HG03520 (cell line): ENCODE data around the gene NNAT.

Experiments used
- ATAC-seq: cut with Tn5 transposase; IDR thresholded peaks from one replicate; pipeline ENCODE4 v1.9.1; 2021; ENCODE audit warnings: mild to moderate bottlenecking, moderate library complexity; ENCODE audit not compliant: unreplicated experiment

The NNAT gene

DNA sequence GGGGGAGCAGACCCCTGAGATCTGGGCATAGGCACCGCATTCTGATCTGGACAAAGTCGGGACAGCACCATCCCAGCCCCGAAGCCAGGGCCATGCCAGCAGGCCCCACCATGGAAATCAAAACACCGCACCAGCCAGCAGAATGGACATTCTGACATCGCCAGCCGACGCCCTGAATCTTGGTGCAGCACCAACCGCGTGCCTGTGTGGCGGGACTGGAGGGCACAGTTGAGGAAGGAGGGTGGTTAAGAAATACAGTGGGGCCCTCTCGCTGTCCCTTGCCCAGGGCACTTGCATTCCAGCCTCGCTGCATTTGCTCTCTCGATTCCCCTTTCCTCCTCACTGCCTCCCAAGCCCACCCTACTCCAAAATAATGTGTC, 2.0 kb downstream of the NNAT start:
- ATAC-seq, result no peak

DNA sequence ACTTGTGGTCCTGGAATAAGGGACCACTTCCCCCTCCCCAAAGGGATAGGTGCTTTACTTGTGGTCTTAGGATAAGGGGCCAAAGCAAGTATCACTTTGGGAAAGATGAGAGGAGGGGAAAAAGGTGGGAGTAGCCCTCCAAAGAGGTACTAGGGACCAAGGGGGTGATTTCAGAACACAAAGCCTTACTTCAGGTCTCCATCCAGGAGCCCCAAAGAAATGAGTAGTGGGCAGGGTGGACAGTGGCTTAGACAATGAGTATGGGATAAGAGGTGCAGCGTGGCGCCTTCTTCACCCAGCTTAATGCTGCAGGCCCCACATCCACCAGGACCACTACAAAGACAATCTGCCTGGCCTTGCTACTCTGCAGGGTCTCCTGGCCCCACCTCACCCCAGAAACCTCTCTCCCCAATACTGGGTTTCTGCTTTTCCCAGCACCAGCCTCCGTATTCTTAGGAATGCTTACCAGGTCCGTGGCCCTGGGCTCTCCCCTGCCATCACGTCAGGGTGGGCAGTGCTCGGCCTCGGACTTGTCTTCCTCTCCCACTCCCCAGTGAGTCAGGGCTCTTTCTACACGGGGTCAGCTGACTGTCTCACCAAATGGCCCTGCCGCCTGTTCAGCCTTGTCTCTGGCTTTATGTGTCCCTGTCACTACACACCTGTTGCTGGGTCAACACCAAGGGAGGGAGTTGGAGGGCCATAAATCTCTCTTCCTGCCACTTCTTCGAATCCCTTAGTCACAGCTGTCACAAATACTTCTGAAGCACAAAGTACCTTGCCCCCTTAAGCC, 3.1 kb downstream of the NNAT start:
- ATAC-seq, result no peak

DNA sequence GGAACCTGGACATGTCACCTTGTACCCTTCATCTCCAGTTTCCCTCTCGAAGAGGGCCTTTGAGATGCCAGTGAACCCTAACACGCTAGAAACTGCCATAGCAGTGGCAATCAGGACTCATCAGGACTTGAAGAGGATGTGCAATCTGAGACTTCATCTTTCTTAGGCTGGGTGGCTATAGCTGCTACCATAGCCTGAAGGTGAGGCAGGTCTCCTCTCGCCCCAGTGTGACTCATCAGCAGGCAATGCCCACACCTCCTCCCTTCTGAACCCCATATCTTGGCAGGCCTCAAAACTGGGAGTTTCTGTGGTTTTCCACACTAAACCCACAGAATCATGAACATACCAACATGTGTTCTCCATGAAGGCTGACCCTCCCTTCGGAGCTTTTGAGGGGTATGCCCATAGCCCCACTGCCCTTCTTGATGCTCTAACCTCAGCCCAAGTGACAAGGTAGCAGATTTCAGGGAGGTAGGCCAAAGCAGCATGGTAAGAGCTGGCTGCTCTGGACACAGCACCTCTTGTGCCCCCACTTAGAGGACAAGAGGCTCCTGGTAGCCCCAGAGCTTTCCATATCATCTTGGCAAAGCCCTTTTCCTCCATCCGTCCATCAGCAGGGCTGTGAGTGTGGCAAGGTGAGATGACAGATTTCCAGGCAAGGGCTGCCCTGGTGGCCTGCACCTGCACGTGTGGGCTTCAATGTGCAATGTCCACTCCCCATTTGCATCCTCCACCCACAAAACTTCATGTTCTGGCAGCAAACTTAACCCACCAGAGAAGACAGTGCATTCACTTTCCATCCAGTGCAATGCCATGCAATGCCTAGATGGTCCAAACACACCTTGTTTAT, 4.0 kb downstream of the NNAT start:
- no peak for ATAC-seq

DNA sequence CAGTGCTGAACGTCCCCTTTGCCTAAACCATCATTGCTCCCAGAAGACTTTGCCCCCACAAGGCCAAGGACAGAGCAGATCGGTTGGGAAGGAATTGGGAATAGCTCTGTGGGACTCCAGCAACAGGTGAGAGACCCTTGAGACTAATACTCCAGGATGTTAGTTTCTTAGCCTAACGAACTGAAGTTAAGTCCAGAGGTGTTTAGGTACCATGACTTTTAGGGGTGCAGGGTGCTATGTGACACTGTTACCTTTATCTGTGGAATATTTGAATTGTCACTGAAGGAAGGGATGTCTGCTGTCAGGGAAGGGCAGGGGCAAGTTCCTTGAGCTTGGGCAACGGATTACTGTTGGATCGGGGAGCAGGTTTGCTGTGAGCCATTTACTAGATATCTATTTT, 4.8 kb downstream of the NNAT start:
- no peak for ATAC-seq

DNA sequence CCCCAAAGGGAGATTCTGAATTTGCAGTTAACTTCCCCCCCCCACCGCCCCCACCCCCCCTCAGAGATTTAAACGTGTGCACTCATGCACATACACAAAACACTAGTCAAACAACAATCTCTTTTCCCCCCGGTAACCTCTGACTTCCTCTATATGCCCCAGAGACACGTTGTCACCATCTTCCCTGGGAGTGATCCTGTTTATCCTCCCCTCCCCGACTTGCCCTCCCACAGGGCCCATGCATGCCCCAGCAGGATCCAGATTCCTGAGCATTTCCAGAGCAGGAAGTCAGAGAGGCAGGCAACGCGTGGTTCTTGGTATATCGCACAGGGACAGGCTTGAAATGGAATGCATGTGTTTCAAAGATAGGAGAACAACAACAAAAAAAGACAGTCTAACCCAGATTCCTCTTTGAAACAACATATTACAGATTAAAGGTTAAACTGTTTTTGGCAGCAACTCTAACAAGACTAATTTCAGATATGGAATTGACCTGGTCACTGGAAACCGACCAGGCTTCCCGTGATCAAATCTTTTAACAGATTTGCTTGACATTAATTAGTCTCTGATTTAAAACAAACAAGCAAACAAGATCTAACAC, 5.3 kb downstream of the NNAT start:
- ATAC-seq, result no peak

DNA sequence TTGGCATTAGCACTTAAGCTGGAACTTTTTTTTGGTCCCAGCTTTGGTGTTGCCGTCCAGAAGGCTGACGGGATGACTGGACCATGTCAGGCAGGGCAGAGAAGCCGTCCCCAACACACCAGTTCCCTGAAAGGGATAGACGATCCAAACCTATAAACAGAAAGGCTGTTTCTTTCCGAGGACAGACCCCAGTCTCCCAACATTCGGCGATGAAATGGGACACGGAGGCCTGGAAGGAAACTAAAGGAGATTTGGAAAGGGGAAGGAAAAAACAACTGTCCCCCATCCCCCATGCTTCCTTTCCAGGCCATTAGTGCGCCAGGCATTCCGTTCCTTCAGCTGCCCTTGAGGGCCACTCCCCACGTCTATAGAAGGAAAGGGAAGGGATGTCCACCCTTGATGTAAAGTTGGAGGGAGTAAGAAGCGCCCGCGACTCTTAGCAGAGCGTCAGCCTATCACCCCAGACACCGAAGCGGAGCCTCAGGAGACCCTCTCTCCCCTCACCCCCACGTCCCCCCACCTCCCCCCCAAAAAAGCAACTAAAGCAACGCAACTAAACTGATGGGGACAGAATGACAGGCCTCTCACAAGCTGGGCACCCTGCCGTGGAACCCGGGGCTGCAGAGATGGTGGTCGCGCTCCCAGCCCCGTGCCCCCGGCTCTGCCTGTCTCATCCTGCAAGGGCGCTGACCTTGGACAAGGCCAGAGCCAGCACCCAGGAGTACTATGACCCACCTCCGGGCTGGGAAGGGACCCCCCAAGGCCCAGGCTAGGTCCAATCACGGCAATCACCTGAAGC, 6.0 kb downstream of the NNAT start:
- ATAC-seq, result no peak

DNA sequence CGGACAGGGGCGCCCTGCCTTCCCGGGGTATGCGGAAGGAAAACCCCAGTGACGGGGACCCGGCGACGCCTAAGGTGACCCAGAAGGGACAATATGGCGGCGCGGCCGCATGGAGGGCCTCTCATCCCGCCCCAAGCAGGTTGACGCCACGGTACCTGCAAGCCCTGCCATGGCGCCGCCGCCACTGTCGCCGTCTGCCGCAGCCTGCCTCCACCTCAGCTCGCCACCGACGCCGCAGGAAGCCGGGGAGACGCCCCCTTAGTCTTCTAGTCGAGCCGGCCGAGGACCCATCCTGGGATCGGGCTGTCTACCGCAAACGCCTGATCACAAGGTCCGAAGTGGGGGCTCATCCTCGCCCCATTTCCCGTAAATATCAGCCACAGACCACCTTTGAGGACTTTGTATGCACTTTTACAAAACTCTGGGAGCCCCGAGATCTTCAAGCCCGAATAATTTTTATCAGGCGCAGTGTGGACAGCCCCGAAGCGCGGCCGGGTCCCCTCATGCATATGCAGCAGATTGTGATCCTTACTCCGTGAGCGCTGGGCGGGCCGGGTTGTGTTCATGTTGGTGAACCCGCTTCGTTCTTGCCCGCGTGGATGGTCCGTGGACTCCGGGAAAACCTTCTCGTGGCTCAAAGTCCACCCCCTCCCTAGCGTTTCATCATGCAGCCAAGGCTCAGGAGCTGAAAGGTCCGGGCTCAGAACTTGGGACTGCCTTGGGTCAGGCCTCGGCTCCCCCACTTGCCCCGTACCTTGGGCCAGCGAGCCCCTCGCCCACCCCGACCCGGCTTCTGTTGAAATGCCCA, 6.8 kb downstream of the NNAT start, which contains the start of gene BLCAP:
Gene BLCAP, minus strand, starts transcription at position 239 of the 808 bp plus-strand sequence. CDS start 8,702 bp downstream, outside the sequence.
- ATAC-seq, result peak; percentile 49

DNA sequence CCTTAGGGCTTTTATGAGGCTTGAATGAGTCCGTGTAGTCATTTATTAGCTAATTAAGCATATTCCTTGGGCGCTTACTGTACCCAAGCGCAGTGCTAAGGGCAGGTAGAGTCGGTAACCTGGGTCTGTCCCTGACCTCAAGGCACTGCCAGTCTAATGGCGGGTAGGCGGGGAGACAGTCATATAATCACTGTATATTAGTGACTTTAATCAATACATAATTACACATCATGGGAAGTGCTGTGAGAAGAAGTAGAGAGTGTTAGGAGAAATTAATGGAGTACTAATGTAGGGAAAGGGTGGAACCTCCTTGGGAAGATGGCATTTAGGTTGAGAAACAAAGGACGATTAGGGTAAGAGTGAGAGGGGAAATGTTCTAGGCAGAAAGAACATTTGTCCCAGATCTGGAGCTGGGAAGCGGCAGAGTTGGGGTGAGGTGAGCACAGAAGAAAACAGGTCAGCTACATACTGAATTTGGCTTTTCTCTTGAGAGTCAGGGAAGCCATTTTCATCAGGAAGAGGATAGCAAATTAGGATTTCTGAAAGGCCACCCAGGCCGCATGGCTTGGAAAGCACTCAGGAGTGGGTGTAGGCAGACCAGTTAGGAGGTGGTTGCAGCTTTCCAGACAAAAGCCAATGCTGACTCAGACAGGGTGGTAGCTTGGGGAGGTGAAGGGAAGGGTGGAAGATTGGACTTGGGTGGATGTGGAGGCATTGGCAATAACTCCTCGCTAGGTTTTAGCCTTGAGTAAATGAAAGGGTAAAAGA, 7.6 kb downstream of the NNAT start:
- no peak for ATAC-seq

DNA sequence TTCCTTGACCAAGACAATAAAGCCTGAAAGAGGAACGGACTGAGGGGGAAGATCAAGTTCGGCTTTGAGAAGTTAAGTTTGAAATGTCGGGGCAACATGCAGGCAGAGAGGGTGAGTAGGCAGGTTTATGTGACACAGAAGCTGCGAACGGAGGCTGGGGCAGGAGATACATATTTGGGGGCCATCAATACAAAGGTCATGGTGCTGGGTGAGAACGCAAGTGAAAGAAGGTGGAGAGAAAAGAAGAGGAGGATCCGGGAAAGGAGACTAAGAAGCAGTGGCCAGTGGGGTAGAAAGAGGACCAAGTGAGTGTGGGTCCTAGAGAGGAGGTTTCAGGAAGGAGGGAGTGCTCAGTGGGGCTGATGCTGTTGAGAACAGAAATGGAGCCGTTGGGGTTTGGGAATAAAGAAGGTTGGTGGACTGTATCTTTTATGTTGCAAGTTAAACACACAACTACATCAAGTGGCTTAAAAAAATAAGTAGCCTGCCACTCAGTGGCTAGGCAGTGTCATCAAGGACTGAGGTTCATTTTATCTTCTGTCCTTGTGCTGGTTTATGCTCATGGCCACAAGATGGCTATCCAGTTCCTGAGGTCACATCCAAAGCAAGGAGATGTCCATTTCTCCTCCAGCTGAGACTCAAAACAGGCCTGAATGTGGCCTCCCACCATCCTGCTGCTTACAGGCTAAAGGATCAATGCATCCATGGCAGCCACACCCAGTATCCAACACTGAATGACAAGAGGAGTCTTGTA, 8.3 kb downstream of the NNAT start:
- no peak for ATAC-seq

DNA sequence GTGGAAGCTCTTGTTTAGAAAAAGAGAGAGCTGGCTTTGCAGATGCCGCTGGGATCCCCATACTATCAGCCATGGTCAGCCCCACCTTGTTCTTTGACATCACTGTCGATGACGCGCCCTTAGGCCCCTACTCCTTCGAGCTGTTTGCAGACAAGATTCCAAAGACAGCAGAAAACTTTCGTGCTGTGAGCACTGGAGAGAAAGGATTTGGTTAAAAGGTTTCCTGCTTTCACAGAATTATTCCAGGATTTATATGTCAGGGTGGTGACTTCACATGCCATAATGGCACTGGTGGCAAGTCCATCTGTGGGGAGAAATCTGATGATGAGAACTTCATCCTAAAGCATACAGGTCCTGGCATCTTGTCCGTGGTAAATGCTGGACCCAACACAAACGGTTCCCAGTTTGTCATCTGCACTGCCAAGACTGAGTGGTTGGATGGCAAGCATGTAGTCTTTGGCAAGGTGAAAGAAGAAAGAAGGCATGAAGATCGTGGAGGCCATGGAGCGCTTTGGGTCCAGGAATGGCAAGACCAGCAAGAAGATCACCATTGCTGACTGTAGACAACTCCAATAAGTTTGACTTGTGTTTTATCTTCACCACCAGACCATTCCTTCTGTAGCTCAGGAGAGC, 9.0 kb downstream of the NNAT start:
- no peak for ATAC-seq

DNA sequence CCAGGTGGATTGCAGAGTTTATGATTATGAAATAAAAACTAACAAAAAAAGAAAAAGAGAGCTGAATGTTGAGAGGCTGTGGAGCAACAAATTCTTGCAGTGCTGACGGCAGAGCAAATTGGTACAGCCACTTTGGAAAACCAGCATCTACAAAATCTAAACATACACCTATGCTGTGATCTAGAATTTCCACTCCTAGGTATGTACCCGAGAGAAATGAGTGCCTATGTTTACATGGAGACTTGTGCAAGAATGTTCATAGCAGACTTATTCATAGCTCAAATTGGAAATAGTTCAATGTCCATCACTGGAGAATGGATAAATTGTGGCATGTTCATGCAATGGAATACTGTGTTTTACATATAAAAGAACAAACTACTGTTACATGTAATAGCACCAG, 9.6 kb downstream of the NNAT start:
- no peak for ATAC-seq

DNA sequence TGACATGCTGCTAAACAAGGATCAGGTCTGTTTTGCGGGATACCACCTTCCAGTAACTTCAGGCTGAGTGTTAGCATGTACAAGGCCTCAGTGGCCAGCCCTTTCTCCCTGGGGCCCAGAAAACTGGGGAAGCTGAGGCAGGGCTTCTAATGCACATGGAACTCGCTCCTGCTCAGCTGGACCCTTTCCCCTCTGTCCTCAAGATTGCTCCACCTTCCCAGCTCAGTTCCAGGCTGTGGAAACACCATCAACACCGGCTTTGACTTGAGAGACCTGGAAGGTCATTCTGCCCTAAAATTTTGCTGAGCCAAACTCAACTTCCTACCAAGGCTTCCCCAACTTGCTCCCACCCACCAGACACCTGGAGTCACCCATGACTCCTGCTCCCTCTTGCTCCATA, 10.8 kb downstream of the NNAT start:
- ATAC-seq, result no peak

DNA sequence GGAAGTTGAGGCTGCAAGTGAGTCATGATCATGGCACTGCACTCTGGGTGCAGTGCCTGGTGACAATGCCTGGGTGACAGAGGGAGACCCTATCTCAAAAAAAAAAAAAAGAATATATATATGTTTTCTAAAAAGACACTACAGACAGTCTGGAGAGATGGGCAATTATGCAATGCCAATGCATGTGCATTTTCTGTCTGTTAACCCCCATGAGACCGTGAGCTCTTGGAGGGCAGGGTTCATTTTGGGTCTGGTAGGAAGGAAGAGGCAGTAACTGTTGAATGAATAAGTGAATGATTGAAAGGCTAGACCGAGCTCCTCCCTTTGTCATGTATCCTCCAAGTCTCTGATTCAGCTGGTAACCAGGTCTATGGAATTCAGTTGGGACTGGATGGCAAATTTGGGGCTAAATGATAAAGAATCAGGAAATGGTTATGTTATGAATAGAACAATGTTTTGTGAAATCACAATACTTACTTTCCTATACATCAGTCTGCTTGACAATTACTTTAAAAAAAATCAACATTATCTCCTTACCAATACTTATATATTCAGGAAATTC, 12.2 kb downstream of the NNAT start:
- no peak for ATAC-seq

DNA sequence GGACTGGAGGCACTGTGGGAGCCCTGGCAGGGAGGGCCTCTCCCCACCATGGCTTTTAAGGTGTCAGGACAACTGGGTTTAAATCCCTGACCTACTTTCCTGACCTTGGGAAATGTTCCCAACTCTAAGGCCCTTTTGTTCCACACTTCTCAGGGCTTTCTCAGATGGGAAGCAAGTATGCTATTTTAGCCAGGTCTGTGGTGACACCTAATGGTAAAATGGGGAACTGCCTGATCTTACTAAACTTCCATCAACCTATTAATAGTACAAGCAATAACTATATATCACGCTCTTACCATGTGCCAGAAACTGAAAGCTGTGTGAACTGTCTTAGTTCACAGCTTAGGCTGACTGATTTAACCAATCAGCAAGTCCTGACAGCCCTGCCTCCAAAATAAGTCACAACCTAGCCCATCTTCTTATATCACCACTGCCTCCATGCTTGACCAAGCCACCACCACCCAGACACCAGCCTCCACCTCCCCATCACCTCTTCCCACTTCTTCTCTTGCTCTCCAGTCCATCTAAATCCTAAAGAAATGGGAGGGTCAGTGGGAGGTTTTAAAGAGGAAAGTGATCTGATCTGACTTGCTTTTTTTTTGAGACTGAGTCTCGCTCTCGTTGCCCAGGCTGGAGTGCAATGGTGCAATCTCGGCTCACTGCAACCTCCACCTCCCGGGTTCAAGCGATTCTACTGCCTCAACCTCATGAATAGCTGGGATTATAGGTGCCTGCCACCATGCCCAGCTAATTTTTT, 13.5 kb downstream of the NNAT start:
- peak; percentile 71 for ATAC-seq

DNA sequence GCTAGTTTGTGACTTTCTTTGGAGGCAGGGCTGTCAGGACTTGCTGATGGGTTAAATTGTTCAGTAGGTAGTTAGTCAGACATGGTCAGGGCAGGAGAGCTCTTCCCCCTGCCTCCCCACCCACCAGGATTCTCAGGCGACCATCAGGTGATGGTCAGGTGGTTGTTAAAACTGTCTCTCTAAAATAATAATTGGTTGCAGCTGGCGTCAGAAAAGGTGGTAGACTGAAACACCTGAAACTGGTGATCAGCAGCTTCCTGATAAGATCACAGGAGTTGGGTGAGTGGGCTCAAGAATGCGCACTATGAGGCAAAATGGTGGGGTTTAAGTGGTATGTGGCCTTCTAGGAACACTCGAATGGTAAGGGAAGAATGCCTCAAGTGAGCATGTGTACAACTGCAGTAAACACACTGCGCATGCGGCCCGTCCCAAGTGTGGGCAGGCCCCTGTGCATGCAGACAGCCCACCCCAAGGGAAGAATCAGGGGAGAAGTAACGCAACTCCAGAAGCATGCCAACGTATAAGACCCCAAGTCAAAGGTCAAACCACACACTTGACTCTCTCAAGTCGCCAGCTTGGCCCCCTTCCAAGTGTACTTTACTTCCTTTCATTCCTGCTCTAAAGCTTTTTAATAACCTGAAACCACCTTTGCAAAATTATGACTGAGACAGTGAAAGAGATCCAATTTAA, 14.5 kb downstream of the NNAT start:
- ATAC-seq, result no peak

DNA sequence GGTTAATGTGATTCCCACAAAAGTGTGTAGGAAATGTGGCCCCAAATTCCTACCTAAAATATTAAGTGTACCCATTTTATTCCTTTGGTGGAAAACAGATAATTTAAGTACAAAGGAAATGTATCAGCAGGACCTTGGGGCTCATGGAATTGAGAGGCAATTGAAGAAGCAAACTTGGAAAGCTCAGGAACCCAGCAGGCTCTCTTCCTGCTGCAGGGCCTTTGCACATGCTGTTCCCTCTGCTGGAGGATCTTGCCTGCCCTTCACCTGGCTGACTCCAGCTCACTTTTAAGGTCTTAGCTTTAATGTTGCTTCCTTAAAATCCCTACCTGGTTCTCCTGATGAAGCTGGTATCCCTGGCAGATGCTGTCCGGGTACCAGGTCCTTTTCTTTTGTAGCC, 16.5 kb downstream of the NNAT start:
- ATAC-seq, result no peak

DNA sequence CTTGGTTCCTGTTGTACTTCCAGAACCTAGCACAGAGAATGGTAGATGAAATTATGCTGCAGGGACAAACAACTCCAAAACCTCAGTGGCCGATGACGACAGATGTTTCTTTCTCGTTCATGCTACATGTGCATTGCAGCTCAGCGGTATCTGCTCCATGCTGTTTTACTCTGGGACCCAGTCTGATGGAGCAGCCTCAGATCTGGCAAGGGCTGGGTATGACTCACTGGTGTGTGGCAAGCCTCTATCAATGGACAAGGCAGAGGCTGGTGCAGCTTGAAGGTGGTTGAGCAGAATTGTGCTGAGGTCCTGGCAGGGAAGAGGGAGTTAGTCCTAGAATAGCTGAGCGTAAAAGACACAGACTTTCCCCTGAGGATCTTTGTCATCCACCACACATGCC, 17.0 kb downstream of the NNAT start:
- ATAC-seq, result no peak
